Activated naive CD4-positive, alpha-beta T cell treated with Interleukin-2 at 50 U/mL for 16 hours (primary cell): Measurements from ENCODE around the gene ATXN1.
"Not testable (repeated sequence)": the region's sequence is repeated elsewhere in the genome, so short reads cannot be mapped to it uniquely, and the experiment has no call there.

Source experiments
- DNase-seq: peaks from one replicate; pipeline ENCODE4 v3.0.0-alpha.2; 2020

ATXN1 gene

GRCh38 chr6:16563628-16564240 lies 197.5 kb downstream of the ATXN1 start:
- no peak for DNase-seq

GRCh38 chr6:16562498-16562897 lies 198.8 kb downstream of the ATXN1 start:
- DNase-seq: no peak

GRCh38 chr6:16559071-16559470 lies 202.2 kb downstream of the ATXN1 start:
- no peak for DNase-seq

DNA sequence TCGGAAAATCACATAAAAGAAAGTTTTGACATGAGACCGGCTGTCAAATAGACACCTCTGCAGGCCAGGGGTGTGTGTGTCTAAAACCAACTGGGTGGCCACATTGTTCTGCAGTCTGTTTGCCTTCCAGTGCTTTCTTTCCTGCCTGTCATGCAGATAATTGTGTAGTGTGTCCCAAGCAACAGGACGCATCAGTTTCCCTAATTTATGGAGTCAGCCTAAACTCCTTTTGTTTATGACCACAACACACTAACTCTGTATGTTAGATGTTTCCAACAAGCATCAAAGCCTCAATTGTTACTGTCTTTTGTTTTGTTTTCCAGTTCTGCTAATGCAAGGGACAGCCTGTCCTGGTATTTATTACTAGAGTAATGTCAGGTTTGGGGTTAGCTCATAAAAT lies 205.7 kb downstream of the ATXN1 start:
- no peak for DNase-seq

DNA sequence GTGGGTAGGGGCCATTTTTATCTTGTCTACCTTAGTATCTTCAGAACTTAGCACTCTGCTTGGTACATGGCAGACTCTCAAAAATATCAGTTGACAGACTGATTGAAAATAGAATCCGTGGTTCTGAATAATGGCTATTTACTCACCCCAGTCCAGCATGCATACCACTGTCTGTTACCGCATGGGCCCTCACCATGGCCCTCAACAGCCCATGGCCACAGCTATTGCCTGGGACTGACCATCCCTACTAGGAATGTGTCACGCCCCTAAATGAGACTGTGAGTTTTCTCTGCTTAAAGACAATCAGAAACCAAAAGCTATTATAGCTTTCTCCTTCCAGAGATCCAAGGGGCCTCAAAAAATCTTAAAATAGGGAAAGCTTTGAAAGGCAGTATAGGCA lies 207.7 kb downstream of the ATXN1 start:
- no peak for DNase-seq

DNA sequence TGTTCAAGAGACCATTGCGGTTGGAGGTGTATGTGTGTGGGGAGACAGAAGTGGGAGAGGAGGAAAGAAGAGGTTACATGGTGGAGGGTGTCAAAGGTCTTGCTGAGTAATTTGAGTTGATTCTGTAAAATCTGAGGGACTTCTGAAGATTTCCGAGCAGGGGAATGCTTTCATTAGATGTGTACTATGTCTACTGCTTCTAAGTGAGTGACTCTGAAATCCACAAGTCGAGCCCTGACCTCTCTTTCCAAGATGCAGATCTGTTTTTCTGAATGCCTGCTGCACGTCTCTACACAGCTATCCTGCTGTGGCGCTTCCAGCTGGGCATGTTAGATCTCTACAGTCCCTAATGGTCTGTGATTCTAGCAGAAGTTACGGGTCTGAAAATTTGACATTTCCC lies 209.8 kb downstream of the ATXN1 start:
- DNase-seq: no peak

GRCh38 chr6:16548121-16548520 lies 213.1 kb downstream of the ATXN1 start:
- no peak for DNase-seq

DNA sequence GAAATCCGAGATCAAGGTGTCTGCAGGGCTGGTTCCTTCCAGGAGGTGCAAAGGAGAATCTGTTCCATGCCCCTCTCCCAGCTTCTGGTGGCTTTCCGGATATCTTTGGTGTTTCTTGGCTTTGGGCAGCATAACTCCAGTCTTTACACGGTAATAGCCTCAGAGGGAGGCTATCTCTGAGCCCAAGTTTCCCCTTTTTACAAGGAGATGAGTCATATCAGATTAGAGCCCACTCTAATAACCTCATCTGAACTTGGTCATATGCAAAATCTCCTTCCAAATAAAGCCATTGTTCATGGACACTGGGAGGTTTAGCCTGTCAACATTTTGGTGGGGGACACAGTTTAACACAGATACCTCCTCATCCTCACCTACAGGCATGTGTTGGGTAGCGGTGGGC lies 213.7 kb downstream of the ATXN1 start:
- DNase-seq: no peak

GRCh38 chr6:16546861-16547260 lies 214.4 kb downstream of the ATXN1 start:
- DNase-seq: no peak

DNA sequence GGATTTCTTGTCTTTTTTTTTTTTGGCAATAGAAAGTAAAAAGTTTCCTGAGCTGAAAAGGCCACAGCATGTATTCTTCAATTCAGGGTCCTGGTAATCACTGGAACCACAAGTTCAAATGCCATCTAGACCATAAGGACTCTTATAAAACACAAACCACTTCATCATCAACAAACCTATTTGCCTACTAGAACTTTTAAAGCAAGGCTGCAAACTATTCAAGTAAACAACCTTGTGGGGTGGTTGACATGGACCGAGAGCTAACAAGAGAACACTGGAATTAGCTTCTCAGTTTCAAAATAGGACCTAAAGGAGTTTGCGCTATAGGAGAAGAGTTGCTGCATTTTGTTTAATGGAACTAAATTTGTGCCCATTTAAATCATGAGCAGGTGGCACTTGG lies 215.9 kb downstream of the ATXN1 start:
- DNase-seq: no peak

GRCh38 chr6:16544521-16544920 lies 216.7 kb downstream of the ATXN1 start:
- no peak for DNase-seq

DNA sequence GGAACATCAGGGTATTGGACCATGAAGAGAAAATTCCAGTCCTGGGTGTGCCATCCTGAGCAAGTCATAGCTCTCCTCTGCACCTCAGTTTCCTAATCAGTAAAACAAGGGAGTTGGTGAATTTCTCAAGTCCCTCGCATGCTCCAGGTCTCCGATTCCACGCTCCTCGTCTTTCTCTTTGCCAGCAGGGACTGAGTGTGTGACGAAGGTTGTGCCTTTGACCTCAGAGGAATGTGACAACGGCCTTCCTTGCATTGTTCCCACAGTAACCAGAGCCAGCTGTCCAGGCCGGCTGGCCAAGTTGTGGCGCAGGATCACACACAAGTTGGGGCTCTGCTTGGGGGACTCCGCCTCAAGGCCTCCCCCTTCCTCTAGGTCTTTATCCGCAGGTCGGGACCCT lies 217.3 kb downstream of the ATXN1 start:
- no peak for DNase-seq

DNA sequence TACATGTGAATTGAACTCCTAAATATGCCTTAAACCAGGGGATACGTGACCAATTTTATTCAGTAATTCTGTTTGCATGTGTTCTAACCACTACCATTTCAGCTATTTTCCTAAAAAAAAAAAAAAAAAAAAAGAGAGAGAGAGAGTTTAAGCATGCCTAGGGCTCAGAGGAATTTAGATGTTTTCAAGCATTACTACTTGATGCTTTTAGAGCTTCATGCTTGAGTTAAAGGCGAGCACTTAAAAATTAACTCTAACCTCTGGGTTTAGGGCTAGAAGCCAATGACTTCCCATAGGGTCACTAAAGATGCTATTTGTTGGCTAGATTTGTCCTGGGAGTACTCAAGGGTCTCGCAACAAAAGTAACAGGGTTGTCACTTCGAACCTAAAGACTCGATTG lies 217.7 kb downstream of the ATXN1 start:
- DNase-seq: no peak

DNA sequence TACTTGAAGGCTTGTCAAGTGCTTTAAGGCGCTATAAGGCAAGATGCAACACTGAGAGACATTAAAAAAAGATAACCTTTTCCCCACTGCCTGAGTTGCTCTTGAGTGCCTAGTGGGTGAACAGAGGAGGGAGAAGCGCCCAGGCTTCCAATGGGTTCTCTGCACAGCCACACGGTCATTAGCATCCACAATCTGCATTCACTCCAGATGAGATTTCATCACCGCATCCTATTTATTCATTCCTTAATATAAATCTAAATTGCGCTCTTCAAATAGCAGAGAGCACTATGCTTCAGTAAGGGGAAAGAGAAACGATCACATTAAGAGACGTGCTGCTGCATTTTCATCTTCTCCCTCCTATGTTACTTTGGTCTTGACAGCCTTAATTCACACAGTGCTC lies 219.2 kb downstream of the ATXN1 start:
- no peak for DNase-seq

DNA sequence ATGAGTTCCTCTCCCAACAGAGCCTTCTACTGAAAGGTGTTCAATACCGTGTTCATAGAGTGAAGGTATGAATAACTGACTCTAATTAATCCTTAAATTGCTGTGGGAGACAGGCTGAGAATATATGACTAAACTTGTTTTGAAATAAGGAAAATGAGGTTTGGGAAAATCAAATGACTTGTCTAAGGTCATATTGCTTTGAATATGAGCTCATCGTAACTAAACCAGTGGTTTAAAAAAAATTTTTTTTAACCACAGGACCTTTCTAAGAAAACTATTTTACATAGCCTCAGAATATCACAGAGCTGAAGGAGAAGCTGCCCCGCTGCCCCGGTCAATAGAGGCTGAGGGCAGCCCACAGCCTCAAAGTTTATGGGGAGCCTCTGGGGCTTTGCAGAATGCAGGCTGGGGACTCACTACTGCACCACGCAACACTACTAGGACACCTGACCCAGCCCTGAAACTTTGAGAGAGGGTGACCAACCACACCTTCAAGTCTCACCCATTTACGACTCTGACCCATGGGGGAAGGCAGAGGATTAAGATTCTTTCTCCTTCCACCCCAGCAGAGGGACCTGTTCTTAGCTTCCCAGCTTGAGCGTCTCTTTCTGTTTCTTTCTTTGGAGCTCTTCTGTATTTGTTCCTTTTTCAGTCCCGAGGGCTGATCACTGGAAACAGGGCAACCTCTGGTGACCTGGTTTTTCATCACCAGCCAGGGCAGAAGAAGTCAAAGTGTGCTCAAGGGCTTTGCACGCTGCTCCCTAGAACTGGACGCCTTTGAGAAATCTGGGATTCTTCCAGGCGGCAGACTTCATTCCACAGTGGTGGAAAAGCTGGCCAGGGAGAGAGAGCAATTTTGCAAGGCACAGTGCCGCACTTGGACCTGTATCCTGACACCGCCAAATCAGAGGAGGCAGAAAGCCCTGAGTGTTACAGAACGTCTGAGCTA lies 220.2 kb downstream of the ATXN1 start:
- DNase-seq: no peak

DNA sequence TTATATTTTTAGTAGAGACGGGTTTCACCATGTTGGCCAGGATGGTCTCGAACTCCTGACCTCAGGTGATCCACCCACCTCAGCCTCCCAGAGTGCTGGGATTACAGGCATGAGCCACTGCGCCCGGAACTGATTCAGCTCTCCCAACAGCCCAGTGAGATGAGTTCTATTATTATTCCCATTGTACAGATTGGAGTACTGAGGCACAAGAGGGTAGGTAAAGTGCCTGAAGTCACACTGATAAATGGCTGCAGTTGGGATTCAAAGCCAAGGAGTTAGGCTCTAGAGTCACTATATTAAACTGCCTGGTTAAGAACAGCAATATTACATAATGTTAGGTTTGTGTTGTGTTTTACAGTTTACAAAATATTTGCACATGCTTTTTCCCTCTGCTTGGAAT lies 220.9 kb downstream of the ATXN1 start:
- not testable (repeated sequence) for DNase-seq

GRCh38 chr6:16539086-16539931 lies 222.0 kb downstream of the ATXN1 start:
- no peak for DNase-seq

DNA sequence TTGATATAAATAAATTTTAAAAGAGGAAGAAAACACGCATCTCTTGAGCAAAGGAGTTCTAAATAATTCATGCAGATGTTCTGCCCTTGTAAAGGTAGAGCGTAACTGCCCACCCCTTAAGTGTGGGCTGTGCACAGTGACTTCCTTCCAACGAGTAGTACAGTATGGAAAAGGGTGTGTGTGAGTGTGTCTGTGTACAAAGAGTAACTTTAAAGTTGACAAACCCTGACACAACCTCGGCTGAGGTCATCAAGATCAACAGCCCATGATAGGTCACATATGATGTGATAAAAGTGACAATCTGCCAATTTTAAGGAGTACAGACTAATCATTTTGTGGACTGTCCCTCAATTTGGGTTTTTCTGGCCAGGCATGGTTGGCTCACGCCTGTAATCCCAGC lies 225.7 kb downstream of the ATXN1 start:
- no peak for DNase-seq

- DNase-seq: no peak
Observed at GRCh38 chr6:16533721-16534136, 227.5 kb downstream of the ATXN1 start.

DNA sequence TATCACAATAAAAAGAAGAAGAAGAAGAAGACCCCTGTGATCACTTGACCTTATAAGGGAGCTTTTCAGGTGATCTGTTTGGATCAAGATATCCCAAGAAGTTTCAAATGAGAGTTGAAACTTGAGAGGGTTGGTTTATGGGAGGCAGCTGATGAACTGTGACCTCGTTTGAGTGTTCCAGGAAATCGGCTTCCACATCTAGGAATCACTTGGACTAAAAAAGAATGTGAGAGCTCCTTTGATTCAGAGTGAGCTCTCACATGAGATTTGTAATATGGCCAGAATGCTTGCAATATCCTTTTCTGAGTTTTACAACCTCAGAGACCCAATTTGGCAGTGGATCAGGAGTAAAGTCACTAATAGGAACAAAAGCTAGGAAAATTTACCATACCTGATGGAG lies 228.1 kb downstream of the ATXN1 start:
- no peak for DNase-seq

DNA sequence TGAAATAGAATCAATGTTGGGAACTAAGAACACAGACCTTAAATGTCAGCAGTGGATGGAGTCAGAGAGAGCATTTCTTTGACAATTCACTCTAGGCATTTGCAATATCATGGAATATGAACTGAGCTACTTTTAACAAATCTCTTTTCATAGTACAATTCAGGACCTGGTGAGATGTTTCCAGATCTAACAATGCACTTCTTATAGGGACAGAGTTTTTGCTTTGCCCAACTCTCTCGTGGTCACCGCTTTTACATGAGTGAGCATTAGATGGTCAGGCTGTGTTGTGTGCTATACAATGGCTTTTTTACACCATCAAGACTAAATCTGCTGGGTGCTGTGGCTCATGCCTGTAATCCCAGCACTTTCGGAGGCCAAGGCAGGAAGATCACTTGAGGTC lies 233.6 kb downstream of the ATXN1 start:
- DNase-seq: no peak

DNA sequence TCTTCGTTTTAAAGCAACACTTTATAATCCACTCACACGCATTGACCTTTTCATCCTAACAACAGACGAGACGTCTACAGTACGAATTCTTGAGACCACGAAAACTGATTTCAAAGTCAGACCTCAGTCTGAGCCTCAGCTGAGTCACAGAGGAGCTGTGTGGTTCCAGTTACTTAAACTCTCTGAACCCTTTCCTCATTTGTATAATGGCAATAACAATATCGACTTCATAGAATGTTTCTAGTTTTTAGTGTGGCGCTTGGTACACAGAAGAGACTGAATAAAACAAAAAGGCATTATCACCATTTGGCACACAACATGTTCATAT lies 236.9 kb downstream of the ATXN1 start:
- no peak for DNase-seq

GRCh38 chr6:16523606-16524379 lies 237.5 kb downstream of the ATXN1 start:
- no peak for DNase-seq
